ENCODE results near the gene KCNF1. TPM values are rescaled to one million over a fixed set of nuclear protein-coding genes. Genes with fewer than 3 reads are reported as not detected.

Gene KCNF1
- polyA plus RNA-seq, 3 donors = 1.00 to 1.4 (median 1.2) TPM

GRCh38 chr2:10895231-10895630 is 16.5 kb upstream of the KCNF1 start:
- DNase-seq (ENCODE audit: extremely low read depth in 1 of 11, low read depth in 9 of 11, low spot score in 4 of 11) = no peak

- DNase-seq (ENCODE audit: extremely low read depth in 1 of 11, low read depth in 9 of 11, low spot score in 4 of 11) = no peak
Observed at GRCh38 chr2:10897956-10898355, 13.8 kb upstream of the KCNF1 start.

- no peak for DNase-seq (ENCODE audit: extremely low read depth in 1 of 11, low read depth in 9 of 11, low spot score in 4 of 11)
Observed at GRCh38 chr2:10900216-10901109, 11.3 kb upstream of the KCNF1 start.

- DNase-seq (ENCODE audit: extremely low read depth in 1 of 11, low read depth in 9 of 11, low spot score in 4 of 11) = no peak
Observed at GRCh38 chr2:10901160-10901939, 10.4 kb upstream of the KCNF1 start.

- DNase-seq (ENCODE audit: extremely low read depth in 1 of 11, low read depth in 9 of 11, low spot score in 4 of 11) = no peak
Observed at GRCh38 chr2:10903861-10904210, 7.9 kb upstream of the KCNF1 start.

- DNase-seq (ENCODE audit: extremely low read depth in 1 of 11, low read depth in 9 of 11, low spot score in 4 of 11) = no peak
Observed at GRCh38 chr2:10904455-10904854, 7.3 kb upstream of the KCNF1 start.

- no peak for DNase-seq (ENCODE audit: extremely low read depth in 1 of 11, low read depth in 9 of 11, low spot score in 4 of 11)
Observed at GRCh38 chr2:10905006-10905861, 6.5 kb upstream of the KCNF1 start.

GRCh38 chr2:10905862-10906143 is 5.9 kb upstream of the KCNF1 start:
- DNase-seq (ENCODE audit: extremely low read depth in 1 of 11, low read depth in 9 of 11, low spot score in 4 of 11) = no peak

GRCh38 chr2:10906926-10907625 is 4.7 kb upstream of the KCNF1 start:
- DNase-seq (ENCODE audit: extremely low read depth in 1 of 11, low read depth in 9 of 11, low spot score in 4 of 11) = no peak

GRCh38 chr2:10908195-10908594 is 3.5 kb upstream of the KCNF1 start:
- DNase-seq (ENCODE audit: extremely low read depth in 1 of 11, low read depth in 9 of 11, low spot score in 4 of 11) = no peak

GRCh38 chr2:10909050-10909995 is 2.4 kb upstream of the KCNF1 start:
- DNase-seq (ENCODE audit: extremely low read depth in 1 of 11, low read depth in 9 of 11, low spot score in 4 of 11) = no peak

GRCh38 chr2:10909996-10910341 is 1.8 kb upstream of the KCNF1 start:
- DNase-seq (ENCODE audit: extremely low read depth in 1 of 11, low read depth in 9 of 11, low spot score in 4 of 11) = no peak

GRCh38 chr2:10910625-10911024 is 1.1 kb upstream of the KCNF1 start:
- DNase-seq (ENCODE audit: extremely low read depth in 1 of 11, low read depth in 9 of 11, low spot score in 4 of 11) = no peak

- no peak for DNase-seq (ENCODE audit: extremely low read depth in 1 of 11, low read depth in 9 of 11, low spot score in 4 of 11)
Observed at GRCh38 chr2:10912076-10912731, 470 bp downstream of the KCNF1 start.

- no peak for DNase-seq (ENCODE audit: extremely low read depth in 1 of 11, low read depth in 9 of 11, low spot score in 4 of 11)
Observed at GRCh38 chr2:10912796-10913455, 1.2 kb downstream of the KCNF1 start.

- no peak for DNase-seq (ENCODE audit: extremely low read depth in 1 of 11, low read depth in 9 of 11, low spot score in 4 of 11)
Observed at GRCh38 chr2:10913501-10914271, 2.0 kb downstream of the KCNF1 start.
